PC-3 (cell line): Measurements from ENCODE around the gene RNPEP. TPM values are rescaled to one million over a fixed set of nuclear protein-coding genes. Genes with fewer than 3 reads are reported as not detected.

Experiments used
- ATAC-seq: fragments of 200-7000 bp; cut with Tn5 transposase; 2 replicates; pipeline ENCODE4 v1.9.1; 2020; ENCODE audit warnings: mild to moderate bottlenecking, moderate library complexity
- BruUV-seq: library from RNA; stranded (reverse); fragments of 400-500 nt; replicated peaks from 2 replicates; lab custom pipeline; 2021; lab: Mats Ljungman, UMichigan
- CTCF ChIA-PET: fragments of 300-600 bp; sonication (Branson Sonifier 250); formaldehyde crosslinking; loops from one replicate; lab custom pipeline; 2022; ENCODE audit warnings: antibody characterized with exemption; lab: Charles Lee
- POLR2A ChIA-PET: fragments of 300-600 bp; sonication (Branson Sonifier 250); formaldehyde crosslinking; loops from one replicate; lab custom pipeline; 2022; ENCODE audit warnings: antibody characterized with exemption; ENCODE audit not compliant: unreplicated experiment; lab: Charles Lee
- DNase-seq: peaks from one replicate; pipeline ENCODE4 v3.0.0-alpha.2; 2015
- H2AFZ ChIP-seq: fragments of 300-600 bp; sonication (generic); 2 replicates; pipeline ENCODE4 v1.6.0; 2016; ENCODE audit warnings: antibody characterized with exemption, low read length
- H3F3A ChIP-seq: fragments of 300-600 bp; sonication (generic); one replicate; pipeline ENCODE4 v1.6.0; 2017; ENCODE audit warnings: antibody characterized with exemption, low read length, control low read depth, mild to moderate bottlenecking; ENCODE audit not compliant: unreplicated experiment
- H3K27ac ChIP-seq: fragments of 300-600 bp; sonication (generic); 2 replicates; pipeline ENCODE4 v1.5.1; 2016; ENCODE audit warnings: mild to moderate bottlenecking, low read length
- H3K27me3 ChIP-seq: fragments of 300-600 bp; sonication (generic); 2 replicates; pipeline ENCODE4 v1.6.1; 2016; ENCODE audit warnings: low read length, mixed read lengths
- H3K36me3 ChIP-seq: fragments of 300-600 bp; sonication (generic); 2 replicates; pipeline ENCODE4 v1.6.1; 2016; ENCODE audit warnings: low read depth, mixed run types, low read length, mixed read lengths
- H3K4me1 ChIP-seq: fragments of 300-600 bp; sonication (generic); 2 replicates; pipeline ENCODE4 v1.5.1; 2016; ENCODE audit warnings: low read length; ENCODE audit not compliant: insufficient read depth
- H3K4me2 ChIP-seq: fragments of 300-600 bp; sonication (generic); 2 replicates; pipeline ENCODE4 v1.6.0; 2016; ENCODE audit warnings: low read length
- H3K4me3 ChIP-seq: fragments of 300-600 bp; sonication (generic); 2 replicates; pipeline ENCODE4 v1.5.1; 2016; ENCODE audit warnings: mild to moderate bottlenecking, low read length, mixed read lengths
- H3K79me2 ChIP-seq: fragments of 300-600 bp; sonication (generic); 2 replicates; pipeline ENCODE4 v1.6.1; 2017; ENCODE audit warnings: low read length, mixed read lengths
- H3K9ac ChIP-seq: fragments of 300-600 bp; sonication (generic); 2 replicates; pipeline ENCODE4 v1.6.0; 2016; ENCODE audit warnings: mild to moderate bottlenecking, low read length
- H3K9me2 ChIP-seq: fragments of 300-600 bp; sonication (generic); replicated peaks from 2 replicates; pipeline ENCODE4 v1.6.1; 2016; ENCODE audit warnings: mixed run types, low read length, mixed read lengths
- H3K9me3 ChIP-seq: fragments of 300-600 bp; sonication (generic); 2 replicates; pipeline ENCODE4 v1.6.1; 2016; ENCODE audit warnings: low read length, mixed read lengths
- H4K20me1 ChIP-seq: fragments of 300-600 bp; sonication (generic); 2 replicates; pipeline ENCODE4 v1.6.1; 2016; ENCODE audit warnings: low read length, mixed read lengths
- EZH2 ChIP-seq: fragments of 300-600 bp; sonication (generic); IDR thresholded peaks from one replicate; pipeline ENCODE4 v1.6.1; 2017; ENCODE audit warnings: antibody characterized with exemption, mild to moderate bottlenecking, low read length; ENCODE audit not compliant: unreplicated experiment
- EZH2phosphoT487 ChIP-seq: fragments of 300-600 bp; sonication (generic); IDR thresholded peaks from 2 replicates; pipeline ENCODE4 v1.6.1; 2018; ENCODE audit warnings: mild to moderate bottlenecking, antibody characterized with exemption, low read length, borderline replicate concordance
- intact Hi-C: fragments of 100-400 bp; cut with micrococcal nuclease; formaldehyde crosslinking; loops from 2 replicates; pipeline ENCODE4 v1.9.0; 2023
- total RNA-seq: library from RNA; depleted of rRNA; stranded (reverse); fragments of >200 nt; gene quantifications from 2 replicates; pipeline ENCODE4 v1.2.3, GENCODE V29; 2014
- TF ChIP-seq, protein P1 (sequence below): fragments of 300-600 bp; sonication (generic); conservative IDR thresholded peaks from 2 replicates; pipeline ENCODE4 v1.5.1; 2017; ENCODE audit warnings: antibody characterized with exemption, low read depth, mild to moderate bottlenecking, low read length

RNPEP gene
- total RNA-seq, 1 experiment from 2014 or later, result 64.7 TPM

DNA sequence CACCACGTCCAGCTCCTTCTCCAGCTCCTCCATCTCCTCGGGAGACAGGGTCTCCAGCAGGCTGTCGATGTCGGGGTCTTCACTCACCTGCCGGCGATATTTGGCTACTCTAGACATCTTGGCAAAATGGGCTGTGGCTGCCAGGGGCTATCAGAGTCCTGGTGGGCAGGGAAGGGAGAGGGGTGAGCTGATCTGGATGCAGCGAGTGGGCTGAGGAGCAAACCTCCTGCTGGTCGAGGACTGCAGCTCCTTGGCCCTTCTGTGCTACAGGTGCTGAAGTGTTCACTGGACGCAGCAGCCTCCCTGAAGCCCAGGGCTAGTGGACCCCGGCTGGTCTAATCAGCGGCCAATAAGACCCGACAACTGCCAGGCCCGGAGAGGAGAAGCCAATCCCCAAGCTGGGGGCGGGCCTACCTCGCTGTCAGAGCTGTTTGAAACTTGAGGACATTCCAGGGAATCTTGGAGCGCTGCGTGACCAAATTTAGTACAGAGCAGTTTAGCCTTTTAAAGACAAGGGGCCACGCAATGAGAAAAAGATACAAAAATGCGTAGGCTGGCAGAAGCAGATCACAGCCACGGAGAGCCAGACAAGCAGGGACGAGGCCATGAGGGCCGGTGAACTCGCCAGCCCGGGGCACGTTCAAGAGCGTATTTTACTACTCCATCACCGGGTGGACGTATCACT lies 36.1 kb upstream of the RNPEP start, which contains the start of gene LMOD1:
TSS of gene LMOD1 (minus strand) at position 325 of the 685 bp plus-strand sequence. CDS start at position 117, 208 bp downstream.
- H3K9me2 ChIP-seq, result no peaks in the 10 kb centered on the region
- ChIA-PET CTCF (interaction anchor here (1.4 kb wide), 1 partner anchor 50 kb away, joined by 3 read pairs; no protein-coding TSS in a partner anchor), POLR2A (interaction anchor here (0.6 kb wide), 3 partner anchors 16 to 58 kb away, joined by 3 to 7 read pairs (median 4); partner anchors contain the start of gene SHISA4)
- no peaks in the 10 kb centered on the region for H3F3A ChIP-seq
- DNase-seq, result peak; percentile 64
- H4K20me1 ChIP-seq, result no peaks in the 10 kb centered on the region
- ATAC-seq, result peak; percentile 97
- no peaks in the 10 kb centered on the region for H3K27me3 ChIP-seq
- intact Hi-C loops, result no loop called here
- H3K4me1 ChIP-seq, result no peaks in the 10 kb centered on the region; the same call in 1 of the 2 replicates
- no peak within 1 kb of the TSS for H3K27ac ChIP-seq
- peak within 1 kb of the TSS; percentile 66 for H3K4me3 ChIP-seq
- no peaks in the 10 kb centered on the region for H3K36me3 ChIP-seq
- H3K79me2 ChIP-seq, result no peaks in the 10 kb centered on the region
- peak within 1 kb of the TSS; percentile 88 for H2AFZ ChIP-seq
- TF ChIP-seq, protein P1, sequence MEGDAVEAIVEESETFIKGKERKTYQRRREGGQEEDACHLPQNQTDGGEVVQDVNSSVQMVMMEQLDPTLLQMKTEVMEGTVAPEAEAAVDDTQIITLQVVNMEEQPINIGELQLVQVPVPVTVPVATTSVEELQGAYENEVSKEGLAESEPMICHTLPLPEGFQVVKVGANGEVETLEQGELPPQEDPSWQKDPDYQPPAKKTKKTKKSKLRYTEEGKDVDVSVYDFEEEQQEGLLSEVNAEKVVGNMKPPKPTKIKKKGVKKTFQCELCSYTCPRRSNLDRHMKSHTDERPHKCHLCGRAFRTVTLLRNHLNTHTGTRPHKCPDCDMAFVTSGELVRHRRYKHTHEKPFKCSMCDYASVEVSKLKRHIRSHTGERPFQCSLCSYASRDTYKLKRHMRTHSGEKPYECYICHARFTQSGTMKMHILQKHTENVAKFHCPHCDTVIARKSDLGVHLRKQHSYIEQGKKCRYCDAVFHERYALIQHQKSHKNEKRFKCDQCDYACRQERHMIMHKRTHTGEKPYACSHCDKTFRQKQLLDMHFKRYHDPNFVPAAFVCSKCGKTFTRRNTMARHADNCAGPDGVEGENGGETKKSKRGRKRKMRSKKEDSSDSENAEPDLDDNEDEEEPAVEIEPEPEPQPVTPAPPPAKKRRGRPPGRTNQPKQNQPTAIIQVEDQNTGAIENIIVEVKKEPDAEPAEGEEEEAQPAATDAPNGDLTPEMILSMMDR, result no peak
- TF ChIP-seq EZH2phosphoT487 (no peak), EZH2 (no peak)
- peak within 1 kb of the TSS; percentile 83 for H3K4me2 ChIP-seq
- H3K9me3 ChIP-seq, result no peaks in the 10 kb centered on the region
- H3K9ac ChIP-seq, result no peak within 1 kb of the TSS
- no TSS peak for BruUV-seq

DNA sequence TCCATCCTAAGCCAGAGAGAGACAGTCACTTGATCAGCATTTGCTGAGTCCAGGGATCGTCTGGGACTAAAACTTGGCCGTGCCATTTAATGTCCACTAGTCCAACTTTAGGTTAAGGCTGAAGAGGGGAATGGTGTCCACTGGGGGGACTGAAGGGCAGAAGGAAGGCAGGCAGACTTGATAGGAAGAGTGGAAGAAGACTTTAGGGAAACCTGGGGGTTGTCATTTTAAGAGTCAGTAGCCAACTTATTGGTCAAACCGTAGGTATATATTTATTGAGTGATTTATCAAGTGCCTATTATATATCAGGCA lies 34.8 kb upstream of the RNPEP start:
- DNase-seq (no peak), ATAC-seq (no peak)
- no peaks in the 10 kb centered on the region for H3K9me2 ChIP-seq
- H3K36me3 ChIP-seq, result no peaks in the 10 kb centered on the region
- no peaks in the 10 kb centered on the region for H3K27me3 ChIP-seq
- intact Hi-C loops, result no loop called here
- H4K20me1 ChIP-seq, result no peaks in the 10 kb centered on the region
- H3K4me3 ChIP-seq, result no peak overlapping the region
- ChIA-PET CTCF (no interaction called here), POLR2A (no interaction called here)
- H3K9me3 ChIP-seq, result no peaks in the 10 kb centered on the region
- no peak overlapping the region for H3K4me2 ChIP-seq
- no peaks in the 10 kb centered on the region for H3F3A ChIP-seq
- H2AFZ ChIP-seq, result no peak overlapping the region
- TF ChIP-seq EZH2 (no peak), EZH2phosphoT487 (no peak)
- TF ChIP-seq, protein P1, result no peak
- no peaks in the 10 kb centered on the region for H3K79me2 ChIP-seq
- H3K4me1 ChIP-seq, result no peaks in the 10 kb centered on the region; the same call in 1 of the 2 replicates
- H3K27ac ChIP-seq, result no peak overlapping the region
- H3K9ac ChIP-seq, result no peak overlapping the region
- no TSS peak for BruUV-seq

GRCh38 chr1:201949491-201949890 lies 33.0 kb upstream of the RNPEP start:
- H3K27me3 ChIP-seq, result no peaks in the 10 kb centered on the region
- no peak overlapping the region for H2AFZ ChIP-seq
- H3K9ac ChIP-seq, result no peak overlapping the region
- H3K4me3 ChIP-seq, result no peak overlapping the region
- H3K4me2 ChIP-seq, result no peak overlapping the region
- no peaks in the 10 kb centered on the region for H3F3A ChIP-seq
- H4K20me1 ChIP-seq, result no peaks in the 10 kb centered on the region
- peaks cover 1% of the 10 kb centered on the region; the same call in 1 of the 2 replicates for H3K79me2 ChIP-seq
- no TSS peak for BruUV-seq
- TF ChIP-seq EZH2phosphoT487 (no peak), EZH2 (no peak)
- TF ChIP-seq, protein P1, result no peak
- no peaks in the 10 kb centered on the region; the same call in 1 of the 2 replicates for H3K4me1 ChIP-seq
- DNase-seq (no peak), ATAC-seq (no peak)
- no peaks in the 10 kb centered on the region for H3K9me3 ChIP-seq
- POLR2A ChIA-PET, result no interaction called here
- H3K9me2 ChIP-seq, result no peaks in the 10 kb centered on the region
- no peaks in the 10 kb centered on the region for H3K36me3 ChIP-seq
- intact Hi-C loops, result no loop called here
- CTCF ChIA-PET, result no interaction called here
- no peak overlapping the region for H3K27ac ChIP-seq
